ENCODE measurements around the gene SORCS2.

SORCS2 gene

GRCh38 chr4:7712021-7712671 lies 519.8 kb downstream of the SORCS2 start:
- Histone ChIP-seq H3K9ac (ENCODE audit: low read depth, low read length) (no peak overlapping the region), H3K4me1 (ENCODE audit: control insufficient read depth, insufficient read depth, low read length) (no peaks in the 10 kb centered on the region), H3K27me3 (ENCODE audit: control insufficient read depth, insufficient read depth, low read length) (no peaks in the 10 kb centered on the region), H3K4me3 (ENCODE audit: low read depth, low read length) (no peak overlapping the region), H3K27ac (ENCODE audit: low read depth, low read length) (no peak overlapping the region), H3K36me3 (ENCODE audit: control insufficient read depth, insufficient read depth, low read length) (no peaks in the 10 kb centered on the region), H3K9me3 (ENCODE audit: control insufficient read depth, insufficient read depth, low read length) (no peaks in the 10 kb centered on the region)

DNA sequence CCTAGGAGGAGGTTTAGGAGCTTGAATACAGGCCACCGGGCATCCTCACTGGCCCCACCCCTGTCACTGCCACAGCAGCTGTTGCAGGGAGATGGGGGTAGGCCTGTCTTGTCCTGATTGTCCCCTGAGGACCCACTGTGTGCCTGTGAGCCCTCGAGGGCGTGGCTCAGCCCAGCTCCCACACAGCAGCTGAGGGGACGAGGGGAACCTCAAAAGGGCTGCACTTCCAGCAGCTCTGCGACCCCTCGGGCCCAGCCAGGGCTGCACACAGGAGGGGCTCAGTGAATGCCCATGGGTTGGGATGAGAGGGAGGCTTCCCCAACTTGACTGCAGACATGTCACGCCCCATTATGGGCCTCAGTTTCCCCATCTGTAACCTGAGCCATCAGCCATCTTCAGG lies 521.4 kb downstream of the SORCS2 start:
- Histone ChIP-seq H3K27ac (ENCODE audit: low read depth, low read length) (no peak overlapping the region), H3K9ac (ENCODE audit: low read depth, low read length) (no peak overlapping the region), H3K36me3 (ENCODE audit: control insufficient read depth, insufficient read depth, low read length) (no peaks in the 10 kb centered on the region), H3K9me3 (ENCODE audit: control insufficient read depth, insufficient read depth, low read length) (no peaks in the 10 kb centered on the region), H3K4me3 (ENCODE audit: low read depth, low read length) (no peak overlapping the region), H3K27me3 (ENCODE audit: control insufficient read depth, insufficient read depth, low read length) (peaks cover 3% of the 10 kb centered on the region), H3K4me1 (ENCODE audit: control insufficient read depth, insufficient read depth, low read length) (peaks cover 9% of the 10 kb centered on the region; the same call in 1 of the 2 replicates)

- Histone ChIP-seq H3K4me3 (ENCODE audit: low read depth, low read length) (no peak overlapping the region), H3K9me3 (ENCODE audit: control insufficient read depth, insufficient read depth, low read length) (no peaks in the 10 kb centered on the region), H3K4me1 (ENCODE audit: control insufficient read depth, insufficient read depth, low read length) (peaks cover 9% of the 10 kb centered on the region; the same call in 1 of the 2 replicates), H3K36me3 (ENCODE audit: control insufficient read depth, insufficient read depth, low read length) (no peaks in the 10 kb centered on the region), H3K9ac (ENCODE audit: low read depth, low read length) (no peak overlapping the region), H3K27me3 (ENCODE audit: control insufficient read depth, insufficient read depth, low read length) (peaks cover 7% of the 10 kb centered on the region), H3K27ac (ENCODE audit: low read depth, low read length) (no peak overlapping the region)
These were observed 521.8 kb downstream of the SORCS2 start for GRCh38 chr4:7714176-7714575.

DNA sequence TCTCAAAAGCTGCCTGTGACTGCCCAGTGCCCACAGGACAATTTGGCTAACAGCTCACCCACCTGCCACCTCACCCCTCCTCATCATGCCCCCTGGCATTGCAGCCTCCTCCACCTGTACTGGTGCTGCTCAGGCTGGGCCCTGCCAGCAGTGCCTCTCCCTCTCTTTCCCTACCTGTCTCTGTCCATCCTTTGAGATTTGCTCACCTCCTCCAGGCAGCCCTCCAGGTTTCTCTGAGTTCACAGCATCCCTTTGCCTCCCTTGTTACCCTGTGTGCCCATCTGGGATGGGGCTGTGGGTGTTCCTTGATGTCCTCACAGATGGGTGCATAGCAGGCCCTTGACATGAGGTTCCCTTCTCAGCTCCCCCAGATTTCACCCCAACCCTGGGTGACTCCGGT lies 522.4 kb downstream of the SORCS2 start:
- Histone ChIP-seq H3K4me1 (ENCODE audit: control insufficient read depth, insufficient read depth, low read length) (peaks cover 10% of the 10 kb centered on the region), H3K4me3 (ENCODE audit: low read depth, low read length) (no peak overlapping the region), H3K27ac (ENCODE audit: low read depth, low read length) (no peak overlapping the region), H3K9me3 (ENCODE audit: control insufficient read depth, insufficient read depth, low read length) (no peaks in the 10 kb centered on the region), H3K9ac (ENCODE audit: low read depth, low read length) (no peak overlapping the region), H3K36me3 (ENCODE audit: control insufficient read depth, insufficient read depth, low read length) (no peaks in the 10 kb centered on the region), H3K27me3 (ENCODE audit: control insufficient read depth, insufficient read depth, low read length) (peaks cover 11% of the 10 kb centered on the region)

- no peak overlapping the region for H3K9ac ChIP-seq (ENCODE audit: low read depth, low read length)
- peaks cover 11% of the 10 kb centered on the region for H3K4me1 ChIP-seq (ENCODE audit: control insufficient read depth, insufficient read depth, low read length)
- no peak overlapping the region for H3K27ac ChIP-seq (ENCODE audit: low read depth, low read length)
- H3K36me3 ChIP-seq (ENCODE audit: control insufficient read depth, insufficient read depth, low read length) = no peaks in the 10 kb centered on the region
- H3K27me3 ChIP-seq (ENCODE audit: control insufficient read depth, insufficient read depth, low read length) = peaks cover 11% of the 10 kb centered on the region
- H3K4me3 ChIP-seq (ENCODE audit: low read depth, low read length) = no peak overlapping the region
- H3K9me3 ChIP-seq (ENCODE audit: control insufficient read depth, insufficient read depth, low read length) = no peaks in the 10 kb centered on the region
These were observed 523.1 kb downstream of the SORCS2 start for GRCh38 chr4:7715271-7716009.

DNA sequence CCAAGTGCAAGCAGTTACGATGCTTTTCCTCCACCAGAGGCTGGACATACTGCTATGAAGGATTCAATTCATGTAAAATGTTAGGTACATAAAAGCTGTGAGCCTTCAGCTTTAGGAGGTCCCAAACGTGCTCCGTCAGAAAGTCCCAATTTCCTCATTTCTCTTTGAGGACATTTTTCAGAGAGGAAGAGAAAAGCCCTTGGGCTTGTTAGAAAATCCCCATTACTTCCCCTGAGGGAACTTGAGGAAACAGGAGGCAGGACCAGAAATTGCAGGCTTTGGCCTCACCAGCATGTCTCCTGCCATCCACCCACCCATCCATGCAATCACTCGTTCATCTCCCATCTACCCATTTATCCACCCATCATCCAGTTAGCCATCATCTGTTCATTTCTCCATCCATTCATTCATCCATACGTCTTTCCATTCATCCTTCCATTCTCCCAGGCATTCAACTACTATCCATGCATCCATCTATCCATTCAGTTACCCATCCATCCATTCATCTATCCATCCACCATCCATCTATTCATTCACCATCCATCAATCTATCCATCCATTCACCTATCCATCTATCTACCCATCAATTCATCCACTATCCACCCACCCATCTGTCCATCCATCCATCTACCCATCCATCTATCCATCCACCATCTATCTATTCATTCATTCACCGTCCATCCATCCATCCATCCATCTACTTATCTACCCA lies 523.8 kb downstream of the SORCS2 start:
- H3K4me3 ChIP-seq (ENCODE audit: low read depth, low read length) = no peak overlapping the region
- peaks cover 11% of the 10 kb centered on the region for H3K4me1 ChIP-seq (ENCODE audit: control insufficient read depth, insufficient read depth, low read length)
- peaks cover 11% of the 10 kb centered on the region for H3K27me3 ChIP-seq (ENCODE audit: control insufficient read depth, insufficient read depth, low read length)
- no peaks in the 10 kb centered on the region for H3K9me3 ChIP-seq (ENCODE audit: control insufficient read depth, insufficient read depth, low read length)
- no peak overlapping the region for H3K9ac ChIP-seq (ENCODE audit: low read depth, low read length)
- H3K36me3 ChIP-seq (ENCODE audit: control insufficient read depth, insufficient read depth, low read length) = no peaks in the 10 kb centered on the region
- no peak overlapping the region for H3K27ac ChIP-seq (ENCODE audit: low read depth, low read length)

- H3K4me1 ChIP-seq (ENCODE audit: control insufficient read depth, insufficient read depth, low read length) = peaks cover 11% of the 10 kb centered on the region
- H3K4me3 ChIP-seq (ENCODE audit: low read depth, low read length) = no peak overlapping the region
- peaks cover 11% of the 10 kb centered on the region for H3K27me3 ChIP-seq (ENCODE audit: control insufficient read depth, insufficient read depth, low read length)
- no peaks in the 10 kb centered on the region for H3K9me3 ChIP-seq (ENCODE audit: control insufficient read depth, insufficient read depth, low read length)
- no peaks in the 10 kb centered on the region for H3K36me3 ChIP-seq (ENCODE audit: control insufficient read depth, insufficient read depth, low read length)
- H3K9ac ChIP-seq (ENCODE audit: low read depth, low read length) = no peak overlapping the region
- H3K27ac ChIP-seq (ENCODE audit: low read depth, low read length) = no peak overlapping the region
These were observed 524.8 kb downstream of the SORCS2 start for GRCh38 chr4:7717161-7717560.

DNA sequence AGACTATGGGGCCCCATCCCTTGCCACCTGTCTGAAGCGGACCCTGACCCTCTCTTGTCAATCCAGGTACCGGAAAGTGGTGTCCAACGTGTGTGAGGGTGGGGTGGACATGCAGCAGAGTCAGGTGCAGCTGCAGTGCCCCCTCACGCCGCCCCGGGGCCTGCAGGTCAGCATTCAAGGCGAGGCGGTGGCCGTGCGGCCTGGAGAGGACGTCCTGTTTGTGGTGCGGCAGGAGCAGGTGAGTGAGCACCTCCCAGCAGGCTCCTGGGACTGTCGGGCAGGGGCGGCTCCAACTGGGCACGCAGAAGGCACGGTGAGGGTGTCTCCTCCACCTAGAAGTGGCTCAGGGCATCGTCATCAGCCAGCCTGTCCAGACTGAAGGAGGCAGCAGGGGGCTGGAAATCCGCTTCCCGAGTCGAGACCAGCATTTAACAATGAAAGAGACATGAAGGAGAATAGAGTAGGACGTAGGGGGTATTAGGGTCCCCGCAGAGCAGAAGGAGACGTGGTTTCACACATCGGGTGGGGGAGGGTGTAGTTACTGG lies 525.7 kb downstream of the SORCS2 start:
- peaks cover 11% of the 10 kb centered on the region for H3K4me1 ChIP-seq (ENCODE audit: control insufficient read depth, insufficient read depth, low read length)
- no peaks in the 10 kb centered on the region for H3K9me3 ChIP-seq (ENCODE audit: control insufficient read depth, insufficient read depth, low read length)
- no peak overlapping the region for H3K27ac ChIP-seq (ENCODE audit: low read depth, low read length)
- H3K9ac ChIP-seq (ENCODE audit: low read depth, low read length) = no peak overlapping the region
- no peaks in the 10 kb centered on the region for H3K36me3 ChIP-seq (ENCODE audit: control insufficient read depth, insufficient read depth, low read length)
- peaks cover 11% of the 10 kb centered on the region for H3K27me3 ChIP-seq (ENCODE audit: control insufficient read depth, insufficient read depth, low read length)
- no peak overlapping the region for H3K4me3 ChIP-seq (ENCODE audit: low read depth, low read length)

GRCh38 chr4:7719354-7720174 lies 527.2 kb downstream of the SORCS2 start:
- H3K4me3 ChIP-seq (ENCODE audit: low read depth, low read length) = no peak overlapping the region; the same call in 1 of the 2 replicates
- H3K27me3 ChIP-seq (ENCODE audit: control insufficient read depth, insufficient read depth, low read length) = peaks cover 11% of the 10 kb centered on the region
- no peak overlapping the region for H3K9ac ChIP-seq (ENCODE audit: low read depth, low read length)
- no peaks in the 10 kb centered on the region for H3K9me3 ChIP-seq (ENCODE audit: control insufficient read depth, insufficient read depth, low read length)
- H3K4me1 ChIP-seq (ENCODE audit: control insufficient read depth, insufficient read depth, low read length) = peaks cover 11% of the 10 kb centered on the region
- no peak overlapping the region for H3K27ac ChIP-seq (ENCODE audit: low read depth, low read length)
- no peaks in the 10 kb centered on the region for H3K36me3 ChIP-seq (ENCODE audit: control insufficient read depth, insufficient read depth, low read length)

- Histone ChIP-seq H3K27me3 (ENCODE audit: control insufficient read depth, insufficient read depth, low read length) (peaks cover 11% of the 10 kb centered on the region), H3K9ac (ENCODE audit: low read depth, low read length) (no peak overlapping the region), H3K9me3 (ENCODE audit: control insufficient read depth, insufficient read depth, low read length) (no peaks in the 10 kb centered on the region), H3K36me3 (ENCODE audit: control insufficient read depth, insufficient read depth, low read length) (no peaks in the 10 kb centered on the region), H3K4me1 (ENCODE audit: control insufficient read depth, insufficient read depth, low read length) (peaks cover 11% of the 10 kb centered on the region), H3K27ac (ENCODE audit: low read depth, low read length) (no peak overlapping the region), H3K4me3 (ENCODE audit: low read depth, low read length) (no peak overlapping the region)
These were observed 529.7 kb downstream of the SORCS2 start for GRCh38 chr4:7721984-7722551.

All from HUES48 (cell line).